Fibroblast of lung (primary cell): Measurements from ENCODE around the gene SNX30. TPM values are rescaled to one million over a fixed set of nuclear protein-coding genes. Genes with fewer than 3 reads are reported as not detected.

Experiments
- DNase-seq, 2 donors: peaks; one replicate each; pipeline versions ENCODE4 v3.0.0 to v3.0.0-alpha.2; 2010; ENCODE audit warnings: low read depth in 2 of 2
- H2AFZ ChIP-seq: 2 replicates; pipeline ENCODE4 v1.5.1; 2012; ENCODE audit warnings: low read length, control low read depth, inconsistent platforms
- H3K27ac ChIP-seq: 2 replicates; pipeline ENCODE4 v1.5.1; 2011; ENCODE audit warnings: low read length, control low read depth; ENCODE audit not compliant: insufficient read depth
- H3K27me3 ChIP-seq: 2 replicates; pipeline ENCODE4 v1.5.1; 2011; ENCODE audit warnings: mild to moderate bottlenecking, low read length; ENCODE audit not compliant: control insufficient read depth, insufficient read depth
- H3K36me3 ChIP-seq: 2 replicates; pipeline ENCODE4 v1.5.1; 2011; ENCODE audit warnings: low read length; ENCODE audit not compliant: control insufficient read depth, insufficient read depth
- H3K4me1 ChIP-seq: 2 replicates; pipeline ENCODE4 v1.5.1; 2011; ENCODE audit warnings: low read length; ENCODE audit not compliant: control insufficient read depth, insufficient read depth; ENCODE audit errors: extremely low read depth
- H3K4me2 ChIP-seq: 2 replicates; pipeline ENCODE4 v1.5.1; 2011; ENCODE audit warnings: low read length, control low read depth; ENCODE audit not compliant: insufficient read depth; ENCODE audit errors: extremely low read depth
- H3K4me3 ChIP-seq, 4 experiments: fragments of 200-600 bp in 1 of 4; sonication (generic) in 1 of 4; replicated peaks in 1 of 4; 2 replicates each; pipeline ENCODE4 v1.5.1; 2011 to 2016; ENCODE audit warnings: low read length in 4 of 4, low read depth in 3 of 4, mild to moderate bottlenecking in 3 of 4, control low read depth in 2 of 4, inconsistent platforms in 1 of 4, mixed read lengths in 1 of 4; ENCODE audit not compliant: insufficient read depth in 1 of 4; ENCODE audit errors: control extremely low read depth in 1 of 4
- H3K79me2 ChIP-seq: 2 replicates; pipeline ENCODE4 v1.5.1; 2012; ENCODE audit warnings: mild to moderate bottlenecking, low read length, inconsistent platforms; ENCODE audit not compliant: control insufficient read depth, insufficient read depth
- H3K9ac ChIP-seq: 2 replicates; pipeline ENCODE4 v1.5.1; 2011; ENCODE audit warnings: mild to moderate bottlenecking, low read length, control low read depth; ENCODE audit not compliant: insufficient read depth
- H3K9me3 ChIP-seq: 2 replicates; pipeline ENCODE4 v1.5.1; 2012; ENCODE audit warnings: low read depth, low read length; ENCODE audit not compliant: control insufficient read depth, insufficient read depth
- H4K20me1 ChIP-seq: 2 replicates; pipeline ENCODE4 v1.5.1; 2011; ENCODE audit warnings: low read length; ENCODE audit not compliant: control insufficient read depth, insufficient read depth; ENCODE audit errors: extremely low read depth
- EZH2 ChIP-seq: IDR thresholded peaks from 2 replicates; pipeline ENCODE4 v1.5.1; 2012; ENCODE audit warnings: low read length, control low read depth, mild to moderate bottlenecking; ENCODE audit errors: missing control alignments
- polyA plus RNA-seq, 2 donors: library from polyadenylated mRNA; depleted of rRNA in 1 of 2; stranded (reverse) in 1 of 2; unstranded in 1 of 2; fragments of >200 nt; gene quantifications; 2 replicates each; pipeline ENCODE4 v1.2.1, GENCODE V29; 2011 to 2012; ENCODE audit warnings: missing spikeins in 1 of 2
- total RNA-seq: library from RNA; depleted of rRNA; stranded (reverse); fragments of >200 nt; gene quantifications from 2 replicates; pipeline ENCODE4 v1.2.1, GENCODE V29; 2014
- TF ChIP-seq, protein P1 (sequence below), 2 donors: IDR thresholded peaks in 1 of 2; conservative IDR thresholded peaks in 1 of 2; 1 replicate in 1 of 2; 2 replicates in 1 of 2; pipeline ENCODE4 v1.5.1; 2011 to 2012; ENCODE audit warnings: low read length in 2 of 2, control low read depth in 1 of 2, inconsistent platforms in 1 of 2, low read depth in 1 of 2, mild to moderate bottlenecking in 1 of 2

The SNX30 gene
- total and polyA plus RNA-seq, 2 donors (not counting 1 experiment from before 2014, with no cell fraction given): 7.9 to 20.6 TPM

DNA sequence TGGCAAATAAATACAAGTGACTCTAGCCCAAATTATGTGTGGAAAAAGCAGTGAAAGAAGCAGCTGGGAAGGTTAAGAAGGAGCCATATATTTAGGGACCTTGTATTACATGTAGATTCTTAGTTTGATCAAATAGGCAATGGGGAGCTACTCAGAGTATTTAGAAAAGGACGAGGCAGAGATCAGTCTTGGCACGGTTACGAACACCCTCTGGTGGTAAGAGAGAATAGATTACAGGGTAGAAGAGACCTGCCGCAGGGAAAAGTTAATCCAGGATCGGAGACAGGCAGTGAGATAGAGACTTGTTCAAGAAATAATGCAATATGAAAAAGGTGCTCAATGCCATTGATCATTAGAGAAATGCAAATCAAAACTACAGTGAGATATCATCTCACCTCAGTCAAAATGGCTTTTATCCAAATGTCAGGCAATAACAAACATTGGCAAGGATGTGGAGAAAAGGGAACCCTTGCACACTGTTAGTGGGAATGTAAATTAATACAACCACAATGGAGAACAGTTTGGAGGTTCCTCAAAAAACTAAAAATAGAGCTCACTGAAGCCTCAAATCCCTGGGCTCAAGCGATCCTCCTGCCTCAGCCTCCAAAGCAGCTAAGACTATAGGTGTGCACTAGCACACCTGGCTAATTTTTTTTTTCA is 44.7 kb upstream of the SNX30 start:
- H3K27me3 ChIP-seq: no peaks in the 10 kb centered on the region
- no peak overlapping the region for H3K9ac ChIP-seq
- H4K20me1 ChIP-seq: no peaks in the 10 kb centered on the region
- no peak overlapping the region for H3K4me2 ChIP-seq
- DNase-seq: peak; percentile 45 to 64
- H3K36me3 ChIP-seq: no peaks in the 10 kb centered on the region
- H3K4me1 ChIP-seq: no peaks in the 10 kb centered on the region
- no peaks in the 10 kb centered on the region for H3K79me2 ChIP-seq
- no peak overlapping the region for H3K4me3 ChIP-seq
- H3K9me3 ChIP-seq: no peaks in the 10 kb centered on the region
- no peak overlapping the region for H2AFZ ChIP-seq
- H3K27ac ChIP-seq: no peak overlapping the region
- TF ChIP-seq, protein P1, sequence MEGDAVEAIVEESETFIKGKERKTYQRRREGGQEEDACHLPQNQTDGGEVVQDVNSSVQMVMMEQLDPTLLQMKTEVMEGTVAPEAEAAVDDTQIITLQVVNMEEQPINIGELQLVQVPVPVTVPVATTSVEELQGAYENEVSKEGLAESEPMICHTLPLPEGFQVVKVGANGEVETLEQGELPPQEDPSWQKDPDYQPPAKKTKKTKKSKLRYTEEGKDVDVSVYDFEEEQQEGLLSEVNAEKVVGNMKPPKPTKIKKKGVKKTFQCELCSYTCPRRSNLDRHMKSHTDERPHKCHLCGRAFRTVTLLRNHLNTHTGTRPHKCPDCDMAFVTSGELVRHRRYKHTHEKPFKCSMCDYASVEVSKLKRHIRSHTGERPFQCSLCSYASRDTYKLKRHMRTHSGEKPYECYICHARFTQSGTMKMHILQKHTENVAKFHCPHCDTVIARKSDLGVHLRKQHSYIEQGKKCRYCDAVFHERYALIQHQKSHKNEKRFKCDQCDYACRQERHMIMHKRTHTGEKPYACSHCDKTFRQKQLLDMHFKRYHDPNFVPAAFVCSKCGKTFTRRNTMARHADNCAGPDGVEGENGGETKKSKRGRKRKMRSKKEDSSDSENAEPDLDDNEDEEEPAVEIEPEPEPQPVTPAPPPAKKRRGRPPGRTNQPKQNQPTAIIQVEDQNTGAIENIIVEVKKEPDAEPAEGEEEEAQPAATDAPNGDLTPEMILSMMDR (conservative IDR thresholded peaks at IDR 0.05 in 1 of 2, IDR thresholded peaks at IDR 0.05 in 1 of 2; ENCODE audit: low read depth in 1 of 2, low read length in 2 of 2): peak; percentile 31 to 47
- TF ChIP-seq EZH2: no peak

DNA sequence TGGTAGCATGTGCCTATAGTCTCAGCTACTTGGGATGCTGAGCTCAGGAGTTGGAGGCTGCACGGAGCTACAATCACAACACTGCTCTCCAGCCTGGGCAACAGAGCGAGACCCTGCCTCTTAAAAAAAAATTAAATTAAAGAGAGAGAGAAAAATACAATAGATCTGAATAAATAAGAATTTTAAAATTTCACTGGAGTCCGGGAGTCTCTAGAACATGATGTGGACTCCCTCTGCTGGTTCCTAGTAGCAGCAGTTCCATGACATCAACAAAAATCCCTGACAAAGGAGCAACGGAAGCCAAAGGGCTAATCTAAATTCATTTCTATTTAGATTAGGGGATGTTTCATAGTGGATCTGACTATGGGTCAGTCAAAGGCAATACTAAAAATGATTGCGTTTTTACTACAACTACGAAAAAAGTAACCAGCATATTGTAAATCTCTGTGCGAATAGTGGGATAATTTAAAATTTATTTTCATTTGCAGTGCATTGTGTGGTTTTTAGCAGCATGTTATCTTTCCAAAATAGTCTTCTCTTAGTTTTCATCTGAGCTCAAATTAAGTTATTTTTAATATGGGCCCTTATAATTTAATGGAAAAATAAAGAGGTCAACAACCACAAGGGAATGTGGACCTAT is 39.4 kb upstream of the SNX30 start:
- no peaks in the 10 kb centered on the region for H3K79me2 ChIP-seq

DNA sequence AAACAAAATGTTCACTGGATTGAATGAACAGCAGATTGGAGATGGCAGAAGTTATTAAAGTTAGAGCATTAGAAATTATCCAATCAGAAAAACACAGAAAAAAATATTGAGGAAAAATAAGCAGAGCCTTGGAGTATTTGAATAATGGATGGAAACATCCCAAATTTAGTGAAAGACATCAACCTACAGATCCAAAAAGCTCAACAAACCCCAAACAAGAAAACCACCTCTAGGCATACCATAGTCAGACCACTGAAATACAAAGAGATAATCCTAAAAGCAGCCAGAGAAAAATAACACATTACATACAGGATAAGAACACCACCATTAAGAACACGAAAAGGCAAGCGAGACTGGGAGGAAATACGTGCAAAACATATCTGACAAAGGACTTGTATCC is 37.9 kb upstream of the SNX30 start:
- TF ChIP-seq EZH2: no peak
- TF ChIP-seq, protein P1 (conservative IDR thresholded peaks at IDR 0.05 in 1 of 2, IDR thresholded peaks at IDR 0.05 in 1 of 2; ENCODE audit: low read depth in 1 of 2, low read length in 2 of 2): no peak
- no peaks in the 10 kb centered on the region for H4K20me1 ChIP-seq
- H3K27ac ChIP-seq: no peak overlapping the region
- no peak overlapping the region for H3K4me2 ChIP-seq
- no peak for DNase-seq
- no peaks in the 10 kb centered on the region for H3K9me3 ChIP-seq
- no peaks in the 10 kb centered on the region for H3K36me3 ChIP-seq
- H3K9ac ChIP-seq: no peak overlapping the region
- H3K4me3 ChIP-seq: no peak overlapping the region
- H3K27me3 ChIP-seq: no peaks in the 10 kb centered on the region
- H3K4me1 ChIP-seq: no peaks in the 10 kb centered on the region
- H3K79me2 ChIP-seq: peaks cover 8% of the 10 kb centered on the region
- H2AFZ ChIP-seq: no peak overlapping the region

More for the DNA sequence above, 39.4 kb upstream of the SNX30 start:
- Histone ChIP-seq H3K9me3 (no peaks in the 10 kb centered on the region), H3K4me1 (no peaks in the 10 kb centered on the region), H3K27me3 (no peaks in the 10 kb centered on the region), H3K27ac (no peak overlapping the region), H3K9ac (no peak overlapping the region), H3K4me2 (no peak overlapping the region), H4K20me1 (no peaks in the 10 kb centered on the region), H3K36me3 (no peaks in the 10 kb centered on the region), H2AFZ (no peak overlapping the region), H3K4me3 (no peak overlapping the region)
- TF ChIP-seq EZH2: no peak
- TF ChIP-seq, protein P1 (conservative IDR thresholded peaks at IDR 0.05 in 1 of 2, IDR thresholded peaks at IDR 0.05 in 1 of 2; ENCODE audit: low read depth in 1 of 2, low read length in 2 of 2): peak; percentile 73 to 81
- peak; percentile 41 to 68 for DNase-seq
